ENCODE data around the gene PTGIS.

Gene PTGIS

GRCh38 chr20:49560186-49560585, 7.8 kb downstream of the PTGIS start:
- DNase-seq (ENCODE audit: low read depth in 2 of 2), result no peak

GRCh38 chr20:49559411-49560081, 8.4 kb downstream of the PTGIS start:
- DNase-seq (ENCODE audit: low read depth in 2 of 2), result no peak

GRCh38 chr20:49558826-49559225, 9.1 kb downstream of the PTGIS start:
- no peak for DNase-seq (ENCODE audit: low read depth in 2 of 2)

- no peak for DNase-seq (ENCODE audit: low read depth in 2 of 2)
Measured at GRCh38 chr20:49557449-49557848, 10.5 kb downstream of the PTGIS start.

- no peak for DNase-seq (ENCODE audit: low read depth in 2 of 2)
Measured at GRCh38 chr20:49556621-49557020, 11.3 kb downstream of the PTGIS start.

- no peak for DNase-seq (ENCODE audit: low read depth in 2 of 2)
Measured at GRCh38 chr20:49549801-49550551, 18.0 kb downstream of the PTGIS start.

GRCh38 chr20:49548371-49548947, 19.5 kb downstream of the PTGIS start:
- no peak for DNase-seq (ENCODE audit: low read depth in 2 of 2)

GRCh38 chr20:49545572-49545971, 22.4 kb downstream of the PTGIS start:
- no peak for DNase-seq (ENCODE audit: low read depth in 2 of 2)

- no peak for DNase-seq (ENCODE audit: low read depth in 2 of 2)
Measured at GRCh38 chr20:49544535-49544934, 23.4 kb downstream of the PTGIS start.

GRCh38 chr20:49543858-49544437, 24.0 kb downstream of the PTGIS start:
- DNase-seq (ENCODE audit: low read depth in 2 of 2), result no peak

GRCh38 chr20:49543071-49543857, 24.7 kb downstream of the PTGIS start:
- no peak for DNase-seq (ENCODE audit: low read depth in 2 of 2)

GRCh38 chr20:49542514-49542991, 25.4 kb downstream of the PTGIS start:
- no peak for DNase-seq (ENCODE audit: low read depth in 2 of 2)

GRCh38 chr20:49541733-49542513, 26.0 kb downstream of the PTGIS start:
- peak; percentile 44 to 56 for DNase-seq (ENCODE audit: low read depth in 2 of 2)

GRCh38 chr20:49540687-49541435, 27.1 kb downstream of the PTGIS start:
- no peak for DNase-seq (ENCODE audit: low read depth in 2 of 2)

- no peak for DNase-seq (ENCODE audit: low read depth in 2 of 2)
Measured at GRCh38 chr20:49540232-49540620, 27.7 kb downstream of the PTGIS start.

- DNase-seq (ENCODE audit: low read depth in 2 of 2), result no peak
Measured at GRCh38 chr20:49539481-49540231, 28.3 kb downstream of the PTGIS start.

- DNase-seq (ENCODE audit: low read depth in 2 of 2), result no peak
Measured at GRCh38 chr20:49538950-49539349, 29.0 kb downstream of the PTGIS start.

- DNase-seq (ENCODE audit: low read depth in 2 of 2), result peak; percentile 33 to 39
Measured at GRCh38 chr20:49534255-49534712, 33.7 kb downstream of the PTGIS start.

GRCh38 chr20:49532285-49532946, 35.5 kb downstream of the PTGIS start:
- no peak for DNase-seq (ENCODE audit: low read depth in 2 of 2)
